HG02798 (cell line): ENCODE data around the gene KRT222.

Experiments used
- ATAC-seq: cut with Tn5 transposase; IDR thresholded peaks from one replicate; pipeline ENCODE4 v1.9.1; 2021; ENCODE audit warnings: mild to moderate bottlenecking; ENCODE audit not compliant: unreplicated experiment, poor library complexity

Gene KRT222

GRCh38 chr17:40664582-40665333, at the start of gene KRT222:
KRT222 (minus strand) TSS chr17:40665177; CDS start chr17:40665099, 78 bp downstream.
- no peak for ATAC-seq

GRCh38 chr17:40714473-40714872, 49.5 kb upstream of the KRT222 start:
- ATAC-seq: no peak

- ATAC-seq: no peak
Measured at GRCh38 chr17:40707745-40708144, 42.8 kb upstream of the KRT222 start.

- no peak for ATAC-seq
Measured at GRCh38 chr17:40705584-40705983, 40.6 kb upstream of the KRT222 start.

GRCh38 chr17:40703652-40704051, 38.7 kb upstream of the KRT222 start, which contains the start of gene KRT24:
KRT24 (minus strand) TSS chr17:40703752; CDS start chr17:40703693, 59 bp downstream.
- ATAC-seq: no peak

GRCh38 chr17:40702271-40702670, 37.3 kb upstream of the KRT222 start:
- ATAC-seq: no peak

GRCh38 chr17:40699853-40700252, 34.9 kb upstream of the KRT222 start:
- no peak for ATAC-seq

- ATAC-seq: no peak
Measured at GRCh38 chr17:40699371-40699770, 34.4 kb upstream of the KRT222 start.

- ATAC-seq: no peak
Measured at GRCh38 chr17:40697297-40697696, 32.3 kb upstream of the KRT222 start.

GRCh38 chr17:40696651-40697072, 31.7 kb upstream of the KRT222 start:
- ATAC-seq: no peak

GRCh38 chr17:40695874-40696472, 31.0 kb upstream of the KRT222 start:
- ATAC-seq: no peak

- ATAC-seq: no peak
Measured at GRCh38 chr17:40694584-40694983, 29.6 kb upstream of the KRT222 start.

- ATAC-seq: no peak
Measured at GRCh38 chr17:40687106-40687505, 22.1 kb upstream of the KRT222 start.

- ATAC-seq: no peak
Measured at GRCh38 chr17:40686192-40686591, 21.2 kb upstream of the KRT222 start.

GRCh38 chr17:40680998-40681397, 16.0 kb upstream of the KRT222 start:
- ATAC-seq: no peak

GRCh38 chr17:40679523-40679907, 14.5 kb upstream of the KRT222 start:
- no peak for ATAC-seq

- no peak for ATAC-seq
Measured at GRCh38 chr17:40678902-40679522, 14.0 kb upstream of the KRT222 start.

GRCh38 chr17:40675905-40676304, 10.9 kb upstream of the KRT222 start:
- ATAC-seq: no peak

- no peak for ATAC-seq
Measured at GRCh38 chr17:40672654-40673053, 7.7 kb upstream of the KRT222 start.

- no peak for ATAC-seq
Measured at GRCh38 chr17:40671282-40671681, 6.3 kb upstream of the KRT222 start.

- no peak for ATAC-seq
Measured at GRCh38 chr17:40666331-40666730, 1.4 kb upstream of the KRT222 start.
